ENCODE data around the gene LRRC41. TPM values are rescaled to one million over a fixed set of nuclear protein-coding genes. Genes with fewer than 3 reads are reported as not detected.
"Not testable (repeated sequence)": the region's sequence is repeated elsewhere in the genome, so short reads cannot be mapped to it uniquely, and the experiment has no call there.

The LRRC41 gene
- total RNA-seq, 1 donor from 2014 or later = 99.0 TPM

- not testable (repeated sequence) for H3K27me3 Mint-ChIP-seq (ENCODE audit: low read depth); H3K4me3 Mint-ChIP-seq; H3K9me3 Mint-ChIP-seq; H3K27ac Mint-ChIP-seq (ENCODE audit: unreplicated experiment); H3K36me3 Mint-ChIP-seq (ENCODE audit: low read depth); H3K4me1 Mint-ChIP-seq; DNase-seq (ENCODE audit: low read depth, low spot score)
Measured at GRCh38 chr1:46319960-46320914, 16.8 kb upstream of the LRRC41 start.

- not testable (repeated sequence) for H3K9me3 Mint-ChIP-seq; DNase-seq (ENCODE audit: low read depth, low spot score); H3K27ac Mint-ChIP-seq (ENCODE audit: unreplicated experiment); H3K4me1 Mint-ChIP-seq; H3K27me3 Mint-ChIP-seq (ENCODE audit: low read depth); H3K4me3 Mint-ChIP-seq
- peaks cover 11% of the 10 kb centered on the region for H3K36me3 Mint-ChIP-seq (ENCODE audit: low read depth)
Measured at GRCh38 chr1:46319301-46319700, 15.9 kb upstream of the LRRC41 start.

GRCh38 chr1:46317323-46317722 is 13.9 kb upstream of the LRRC41 start:
- Mint-ChIP-seq H3K27me3 (ENCODE audit: low read depth) (no peaks in the 10 kb centered on the region), H3K27ac (ENCODE audit: unreplicated experiment) (no peak overlapping the region), H3K36me3 (ENCODE audit: low read depth) (peaks cover 16% of the 10 kb centered on the region), H3K4me3 (no peak overlapping the region), H3K4me1 (no peaks in the 10 kb centered on the region), H3K9me3 (no peaks in the 10 kb centered on the region)
- no peak for DNase-seq (ENCODE audit: low read depth, low spot score)
- TF ChIP-seq CTCF (conservative IDR thresholded peaks at IDR 0.05) = no peak

- DNase-seq (ENCODE audit: low read depth, low spot score) = no peak
- Mint-ChIP-seq H3K27ac (ENCODE audit: unreplicated experiment) (no peak overlapping the region), H3K9me3 (no peaks in the 10 kb centered on the region), H3K4me1 (no peaks in the 10 kb centered on the region), H3K27me3 (ENCODE audit: low read depth) (no peaks in the 10 kb centered on the region), H3K36me3 (ENCODE audit: low read depth) (peaks cover 19% of the 10 kb centered on the region), H3K4me3 (no peak overlapping the region)
- no peak for TF ChIP-seq CTCF (conservative IDR thresholded peaks at IDR 0.05)
Measured at GRCh38 chr1:46315669-46316403, 12.4 kb upstream of the LRRC41 start.

- H3K4me3 Mint-ChIP-seq = peak overlapping the region; percentile 44
- TF ChIP-seq CTCF (conservative IDR thresholded peaks at IDR 0.05) = no peak
- no peak overlapping the region for H3K27ac Mint-ChIP-seq (ENCODE audit: unreplicated experiment)
- peaks cover 22% of the 10 kb centered on the region for H3K36me3 Mint-ChIP-seq (ENCODE audit: low read depth)
- no peak for DNase-seq (ENCODE audit: low read depth, low spot score)
- peaks cover 9% of the 10 kb centered on the region for H3K4me1 Mint-ChIP-seq
- H3K9me3 Mint-ChIP-seq = no peaks in the 10 kb centered on the region
- H3K27me3 Mint-ChIP-seq (ENCODE audit: low read depth) = no peaks in the 10 kb centered on the region
Measured at GRCh38 chr1:46310321-46310720, 6.9 kb upstream of the LRRC41 start.

- Mint-ChIP-seq H3K27me3 (ENCODE audit: low read depth) (no peaks in the 10 kb centered on the region), H3K9me3 (no peaks in the 10 kb centered on the region), H3K4me1 (peaks cover 16% of the 10 kb centered on the region), H3K36me3 (ENCODE audit: low read depth) (peaks cover 19% of the 10 kb centered on the region), H3K27ac (ENCODE audit: unreplicated experiment) (no peak overlapping the region), H3K4me3 (peak overlapping the region; percentile 47)
- no peak for DNase-seq (ENCODE audit: low read depth, low spot score)
- no peak for TF ChIP-seq CTCF (conservative IDR thresholded peaks at IDR 0.05)
Measured at GRCh38 chr1:46309401-46310159, 6.2 kb upstream of the LRRC41 start.

All from neural crest cell (in vitro differentiated cells).